ENCODE results near the gene PRG3.

PRG3 gene

DNA sequence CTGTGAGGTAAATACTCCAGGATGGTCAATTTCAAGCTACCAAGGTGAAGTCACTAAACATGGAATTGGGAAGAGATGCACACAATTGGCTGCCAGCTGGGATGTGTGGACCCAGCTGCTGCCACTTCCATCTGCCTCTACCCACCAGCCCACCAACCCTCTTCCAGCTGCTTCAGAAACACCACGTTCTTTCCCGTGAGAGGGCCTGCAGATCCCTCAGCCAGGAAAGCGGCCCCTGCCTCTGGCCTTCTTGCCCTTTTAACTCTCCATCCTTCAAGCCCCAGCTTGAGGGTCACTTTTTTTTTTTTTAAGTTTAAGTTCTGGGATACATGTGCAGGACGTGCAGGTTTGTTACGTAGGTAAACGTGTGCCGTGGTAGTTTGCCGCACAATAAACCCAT is 20.0 kb downstream of the PRG3 start:
- TF ChIP-seq EZH2phosphoT487 (IDR thresholded peaks at IDR 0.05; ENCODE audit: borderline replicate concordance) = no peak
- TF ChIP-seq, protein P1, sequence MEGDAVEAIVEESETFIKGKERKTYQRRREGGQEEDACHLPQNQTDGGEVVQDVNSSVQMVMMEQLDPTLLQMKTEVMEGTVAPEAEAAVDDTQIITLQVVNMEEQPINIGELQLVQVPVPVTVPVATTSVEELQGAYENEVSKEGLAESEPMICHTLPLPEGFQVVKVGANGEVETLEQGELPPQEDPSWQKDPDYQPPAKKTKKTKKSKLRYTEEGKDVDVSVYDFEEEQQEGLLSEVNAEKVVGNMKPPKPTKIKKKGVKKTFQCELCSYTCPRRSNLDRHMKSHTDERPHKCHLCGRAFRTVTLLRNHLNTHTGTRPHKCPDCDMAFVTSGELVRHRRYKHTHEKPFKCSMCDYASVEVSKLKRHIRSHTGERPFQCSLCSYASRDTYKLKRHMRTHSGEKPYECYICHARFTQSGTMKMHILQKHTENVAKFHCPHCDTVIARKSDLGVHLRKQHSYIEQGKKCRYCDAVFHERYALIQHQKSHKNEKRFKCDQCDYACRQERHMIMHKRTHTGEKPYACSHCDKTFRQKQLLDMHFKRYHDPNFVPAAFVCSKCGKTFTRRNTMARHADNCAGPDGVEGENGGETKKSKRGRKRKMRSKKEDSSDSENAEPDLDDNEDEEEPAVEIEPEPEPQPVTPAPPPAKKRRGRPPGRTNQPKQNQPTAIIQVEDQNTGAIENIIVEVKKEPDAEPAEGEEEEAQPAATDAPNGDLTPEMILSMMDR (conservative IDR thresholded peaks at IDR 0.05; ENCODE audit: low read length) = no peak

DNA sequence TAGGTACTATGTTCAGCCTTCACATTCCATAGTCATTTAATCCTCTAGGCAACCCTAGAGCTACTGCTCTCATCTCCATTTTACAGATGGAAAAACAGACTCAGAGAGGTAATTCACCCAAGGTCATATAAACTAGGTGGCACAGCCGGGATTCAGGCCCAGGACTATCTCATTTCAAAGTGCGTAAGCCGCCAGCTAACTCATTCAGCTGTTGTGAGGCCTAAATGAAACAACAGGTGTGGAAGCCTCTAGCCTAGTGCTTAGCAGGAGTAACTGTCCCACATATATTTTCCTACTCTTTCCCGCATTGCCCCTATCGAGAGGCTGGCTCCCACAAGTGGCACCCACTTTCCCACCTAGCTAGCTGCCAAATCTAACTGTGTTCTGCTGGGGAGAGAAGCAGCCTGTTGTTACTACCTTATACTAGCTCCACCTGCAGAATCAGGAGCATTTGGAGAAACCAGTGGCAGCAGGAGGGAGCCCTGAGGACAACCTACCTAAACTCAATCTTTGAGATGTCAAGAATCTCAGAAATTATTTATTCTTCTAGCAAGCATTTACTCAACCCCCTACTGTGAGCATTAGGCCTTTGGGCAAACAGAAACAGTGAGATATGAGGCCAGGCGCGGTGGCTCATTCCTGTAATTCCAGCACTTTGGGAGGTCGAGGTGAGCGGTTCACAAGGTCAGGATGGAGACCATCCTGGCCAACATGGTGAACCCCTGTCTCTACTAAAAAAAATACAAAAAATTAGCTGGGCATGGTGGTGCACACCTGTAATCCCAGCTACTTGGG is 20.9 kb downstream of the PRG3 start:
- Histone ChIP-seq H3K9ac (ENCODE audit: low read depth, low read length, poor library complexity, severe bottlenecking) (no peak overlapping the region), H3K9me2 (replicated peaks; ENCODE audit: low read depth, low read length) (no peaks in the 10 kb centered on the region), H3K4me1 (ENCODE audit: insufficient read depth, low read length, poor library complexity, severe bottlenecking) (peaks cover 24% of the 10 kb centered on the region), H3K9me3 (ENCODE audit: insufficient read depth, low read depth, low read length) (no peaks in the 10 kb centered on the region), H3K79me2 (ENCODE audit: insufficient read depth, low read length) (no peaks in the 10 kb centered on the region), H3K4me3 (ENCODE audit: low read length, poor library complexity, severe bottlenecking) (no peak overlapping the region), H3K4me2 (ENCODE audit: low read depth, low read length, poor library complexity, severe bottlenecking) (no peak overlapping the region), H4K20me1 (ENCODE audit: insufficient read depth, low read length, poor library complexity, severe bottlenecking) (no peaks in the 10 kb centered on the region), H2AFZ (ENCODE audit: low read length) (no peak overlapping the region), H3F3A (ENCODE audit: low read depth) (peaks cover 4% of the 10 kb centered on the region; the same call in 1 of the 2 replicates), H3K36me3 (ENCODE audit: insufficient read depth, low read length) (no peaks in the 10 kb centered on the region), H3K27me3 (ENCODE audit: insufficient read depth, low read length, poor library complexity, severe bottlenecking) (no peaks in the 10 kb centered on the region)
- TF ChIP-seq, protein P1 (conservative IDR thresholded peaks at IDR 0.05; ENCODE audit: low read length) = no peak
- TF ChIP-seq EZH2phosphoT487 (IDR thresholded peaks at IDR 0.05; ENCODE audit: borderline replicate concordance) = no peak

More for the DNA sequence above, 20.0 kb downstream of the PRG3 start:
- Histone ChIP-seq H3K79me2 (ENCODE audit: insufficient read depth, low read length) (no peaks in the 10 kb centered on the region), H3K4me3 (ENCODE audit: low read length, poor library complexity, severe bottlenecking) (no peak overlapping the region), H3K9me3 (ENCODE audit: insufficient read depth, low read depth, low read length) (no peaks in the 10 kb centered on the region), H3K27me3 (ENCODE audit: insufficient read depth, low read length, poor library complexity, severe bottlenecking) (no peaks in the 10 kb centered on the region), H3K4me2 (ENCODE audit: low read depth, low read length, poor library complexity, severe bottlenecking) (no peak overlapping the region), H2AFZ (ENCODE audit: low read length) (no peak overlapping the region), H3F3A (ENCODE audit: low read depth) (peaks cover 4% of the 10 kb centered on the region; the same call in 1 of the 2 replicates), H4K20me1 (ENCODE audit: insufficient read depth, low read length, poor library complexity, severe bottlenecking) (no peaks in the 10 kb centered on the region), H3K36me3 (ENCODE audit: insufficient read depth, low read length) (no peaks in the 10 kb centered on the region), H3K9me2 (replicated peaks; ENCODE audit: low read depth, low read length) (no peaks in the 10 kb centered on the region), H3K9ac (ENCODE audit: low read depth, low read length, poor library complexity, severe bottlenecking) (no peak overlapping the region), H3K4me1 (ENCODE audit: insufficient read depth, low read length, poor library complexity, severe bottlenecking) (peaks cover 16% of the 10 kb centered on the region)

DNA sequence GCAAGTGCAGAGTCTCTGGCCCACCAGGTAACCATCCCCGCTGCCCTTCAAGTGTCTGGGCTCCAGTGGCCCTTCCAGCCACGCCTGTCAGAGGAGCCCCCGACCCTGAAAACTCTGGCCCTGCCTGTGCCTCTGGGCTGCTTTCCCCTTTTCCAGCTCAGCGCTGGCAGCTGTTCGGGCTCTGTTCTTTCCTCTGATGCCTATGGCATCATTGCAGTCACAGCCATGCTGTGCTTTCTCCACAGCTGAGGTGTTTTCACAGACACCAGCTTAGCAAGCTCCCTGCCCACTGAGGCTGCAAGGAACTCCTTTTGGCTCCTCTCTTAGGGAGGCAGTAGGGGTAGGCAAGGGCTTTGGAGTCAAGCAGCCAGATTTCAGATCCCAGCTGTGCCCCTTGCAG is 21.6 kb downstream of the PRG3 start:
- H3K27me3 ChIP-seq (ENCODE audit: insufficient read depth, low read length, poor library complexity, severe bottlenecking) = no peaks in the 10 kb centered on the region
- peaks cover 5% of the 10 kb centered on the region; the same call in 1 of the 2 replicates for H3F3A ChIP-seq (ENCODE audit: low read depth)
- H4K20me1 ChIP-seq (ENCODE audit: insufficient read depth, low read length, poor library complexity, severe bottlenecking) = no peaks in the 10 kb centered on the region
- H3K9ac ChIP-seq (ENCODE audit: low read depth, low read length, poor library complexity, severe bottlenecking) = no peak overlapping the region
- no peaks in the 10 kb centered on the region for H3K79me2 ChIP-seq (ENCODE audit: insufficient read depth, low read length)
- peaks cover 28% of the 10 kb centered on the region for H3K4me1 ChIP-seq (ENCODE audit: insufficient read depth, low read length, poor library complexity, severe bottlenecking)
- no peaks in the 10 kb centered on the region for H3K9me2 ChIP-seq (replicated peaks; ENCODE audit: low read depth, low read length)
- no peak overlapping the region for H2AFZ ChIP-seq (ENCODE audit: low read length)
- no peaks in the 10 kb centered on the region for H3K9me3 ChIP-seq (ENCODE audit: insufficient read depth, low read depth, low read length)
- TF ChIP-seq, protein P1 (conservative IDR thresholded peaks at IDR 0.05; ENCODE audit: low read length) = no peak
- no peak for TF ChIP-seq EZH2phosphoT487 (IDR thresholded peaks at IDR 0.05; ENCODE audit: borderline replicate concordance)
- no peaks in the 10 kb centered on the region for H3K36me3 ChIP-seq (ENCODE audit: insufficient read depth, low read length)
- no peak overlapping the region for H3K4me3 ChIP-seq (ENCODE audit: low read length, poor library complexity, severe bottlenecking)
- no peak overlapping the region for H3K4me2 ChIP-seq (ENCODE audit: low read depth, low read length, poor library complexity, severe bottlenecking)
